ENCODE results near the gene POLD4. TPM values are rescaled to one million over a fixed set of nuclear protein-coding genes. Genes with fewer than 3 reads are reported as not detected.
A peak's percentile ranks its signal among the peaks of the same experiment; 100 is the strongest.
"Not testable (repeated sequence)": the region's sequence is repeated elsewhere in the genome, so short reads cannot be mapped to it uniquely, and the experiment has no call there.

POLD4 gene
- 6.5 and 8.5 TPM in 2 replicates for polyA plus RNA-seq (2014; cell fraction: cytosol; rRNA removed)
- 8.2 and 9.1 TPM in 2 replicates for polyA plus RNA-seq (2014; cell fraction: nucleus; rRNA removed)

DNA sequence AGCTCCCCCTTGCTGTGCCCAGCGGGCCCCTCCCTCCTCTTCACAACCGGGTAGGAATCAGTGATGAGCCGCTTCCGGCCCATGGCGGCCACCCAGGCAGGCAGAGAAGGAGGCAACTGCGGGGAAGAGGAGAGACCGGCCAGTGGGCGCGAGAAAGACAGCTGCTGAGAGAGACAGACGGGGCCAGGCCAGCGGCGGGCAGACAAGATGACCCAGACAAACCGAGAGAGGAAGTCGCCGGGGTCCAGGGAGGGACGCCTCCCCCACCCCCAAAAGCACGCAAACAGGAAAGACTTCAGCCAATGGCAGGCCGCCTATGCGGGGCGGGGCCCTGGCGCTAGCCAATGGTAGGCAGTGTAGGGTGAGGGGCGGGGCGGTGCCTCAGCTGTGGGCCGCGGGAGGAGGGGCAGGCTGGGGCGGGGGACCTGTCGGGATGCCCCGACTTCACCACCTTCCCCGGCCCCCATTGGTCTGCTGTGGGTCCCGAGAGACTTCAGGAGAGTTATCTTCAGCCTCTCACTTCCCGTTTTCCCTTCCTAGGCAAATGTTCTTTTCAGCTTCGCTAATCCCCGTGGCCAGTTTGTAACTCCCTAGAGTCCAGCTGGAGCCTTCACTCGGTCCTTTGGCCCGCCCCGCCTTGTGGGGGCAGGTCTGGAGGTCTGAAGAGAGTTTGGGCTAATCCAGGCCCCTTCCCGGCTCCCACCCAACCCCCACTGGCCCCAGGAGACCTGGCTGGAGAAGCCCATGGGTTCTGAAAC lies at the start of gene POLD4:
Gene POLD4, minus strand, starts transcription at position 230 of the 758 bp plus-strand sequence. Its CDS starts 147 bp downstream, at position 83.
- peak; percentile 87 for DNase-seq (ENCODE audit: low spot score)

DNA sequence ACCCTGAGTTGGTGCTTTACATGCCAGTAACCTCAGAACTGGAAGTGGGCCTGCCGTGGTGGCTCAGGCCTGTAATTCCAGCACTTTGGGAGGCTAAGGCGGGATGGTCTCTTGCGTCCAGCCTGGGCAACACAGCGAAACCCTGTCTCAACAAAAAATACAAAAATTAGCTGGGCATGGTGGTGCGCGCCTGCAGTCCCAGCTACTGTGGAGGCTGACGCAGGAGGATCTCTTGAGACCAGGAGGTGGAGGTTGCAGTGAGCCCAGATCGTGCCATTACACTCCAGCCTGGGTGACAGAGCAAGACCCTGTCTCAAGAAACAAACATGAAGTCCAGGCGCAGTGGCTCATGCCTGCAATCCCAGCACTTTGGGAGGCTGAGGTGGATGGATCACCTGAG lies 49.7 kb upstream of the POLD4 start:
- DNase-seq (ENCODE audit: low spot score), result not testable (repeated sequence)

DNA sequence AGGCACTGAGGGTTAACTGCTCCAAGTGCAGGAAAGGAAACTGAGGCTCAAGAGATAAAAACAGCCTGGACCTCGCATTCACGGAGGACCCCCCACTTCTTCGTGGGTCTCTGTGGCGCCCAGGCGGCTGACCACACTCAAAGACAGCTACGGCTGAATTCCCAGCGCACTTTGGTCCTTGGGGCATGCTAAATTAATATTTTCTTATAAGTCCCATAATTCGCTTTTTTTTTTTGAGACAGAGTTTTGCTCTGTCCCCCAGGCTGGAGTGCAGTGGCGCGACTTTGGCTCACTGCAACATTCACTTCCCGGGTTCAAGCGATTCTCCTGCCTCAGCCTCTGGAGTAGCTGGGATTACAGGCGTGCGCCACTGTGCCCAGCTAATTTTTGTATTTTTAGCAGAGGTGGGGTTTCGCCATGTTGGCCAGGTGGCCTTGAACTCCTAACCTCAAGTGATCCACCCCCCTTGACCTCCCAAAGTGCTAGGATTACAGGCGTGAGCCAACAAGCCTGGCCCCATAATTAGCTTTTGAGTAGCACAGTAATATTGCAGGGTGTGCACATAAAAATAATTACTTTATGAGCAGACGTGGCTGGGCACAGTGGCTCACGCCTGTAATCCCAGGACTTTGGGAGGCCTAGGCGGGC lies 49.0 kb upstream of the POLD4 start:
- not testable (repeated sequence) for DNase-seq (ENCODE audit: low spot score)

DNA sequence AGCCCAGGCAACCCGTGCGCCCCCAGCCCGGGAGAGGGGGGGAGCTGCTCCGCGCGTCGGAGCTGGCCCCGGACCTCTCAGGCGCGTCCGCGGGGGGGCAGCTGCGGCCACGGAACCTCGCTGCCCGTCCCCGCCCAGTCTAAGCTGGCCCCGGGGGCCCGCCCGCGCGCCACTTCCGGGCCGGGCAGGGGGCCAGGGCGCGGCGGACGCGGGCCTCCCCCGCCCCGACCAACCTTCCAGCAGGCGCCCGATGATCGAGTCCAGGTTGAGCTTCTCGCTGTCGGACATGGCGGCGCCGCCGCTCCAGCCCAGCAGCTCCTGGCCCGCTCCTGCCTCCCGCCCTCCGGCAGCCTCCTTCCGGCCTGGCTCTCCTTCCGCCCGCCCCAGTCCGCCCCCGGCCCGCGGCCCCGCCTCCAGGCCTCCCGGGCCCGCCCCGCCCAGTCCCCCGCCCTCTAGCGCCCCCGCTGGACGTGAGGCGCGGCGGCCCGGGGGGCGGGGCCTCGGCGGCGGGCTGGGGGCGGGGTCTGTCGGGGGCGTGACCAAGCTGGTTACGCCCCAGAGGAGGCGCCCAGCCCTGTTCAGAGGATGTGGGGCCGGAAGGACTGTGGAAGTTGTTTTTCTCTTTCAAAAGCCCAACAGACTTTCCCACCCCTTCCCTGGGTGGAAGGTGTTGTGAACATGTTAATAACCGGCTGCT lies 48.3 kb upstream of the POLD4 start, which contains the start of gene PPP1CA:
Gene PPP1CA, minus strand, starts transcription at position 364 of the 697 bp plus-strand sequence. Its CDS starts 76 bp downstream, at position 288.
- peak; percentile 83 for DNase-seq (ENCODE audit: low spot score)

GRCh38 chr11:67400942-67401494 lies 47.7 kb upstream of the POLD4 start:
- no peak for DNase-seq (ENCODE audit: low spot score)

DNA sequence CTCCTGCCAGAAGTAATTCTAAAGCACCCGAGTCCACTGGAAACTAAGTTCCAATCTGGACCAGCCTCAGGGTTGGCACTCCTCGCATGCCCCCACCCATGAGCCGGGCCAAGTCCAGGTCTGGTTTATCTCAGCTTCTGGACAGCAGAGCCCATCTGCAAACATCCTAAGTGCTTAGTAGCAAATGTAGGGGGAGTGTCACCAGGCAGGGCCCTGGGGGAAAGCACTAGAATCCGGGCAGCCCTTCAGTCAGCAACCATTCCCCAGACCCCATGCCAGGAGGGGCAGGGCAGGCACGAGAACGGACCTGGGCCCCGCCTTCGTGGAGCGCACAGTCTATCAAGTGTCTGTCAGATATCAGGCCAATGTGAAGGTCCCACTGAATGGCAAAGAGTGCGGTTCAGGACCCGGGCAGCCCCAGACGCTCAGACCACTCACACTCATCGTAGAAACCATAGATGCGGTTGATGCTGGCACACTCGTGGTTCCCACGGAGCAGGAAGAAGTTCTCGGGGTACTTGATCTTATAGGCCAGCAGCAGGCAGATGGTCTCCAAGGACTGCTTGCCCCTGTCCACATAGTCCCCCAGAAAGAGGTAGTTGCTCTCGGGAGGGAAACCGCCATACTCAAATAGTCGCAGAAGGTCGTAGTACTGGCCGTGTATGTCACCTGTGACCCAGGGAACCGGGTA lies 47.0 kb upstream of the POLD4 start:
- DNase-seq (ENCODE audit: low spot score), result no peak

DNA sequence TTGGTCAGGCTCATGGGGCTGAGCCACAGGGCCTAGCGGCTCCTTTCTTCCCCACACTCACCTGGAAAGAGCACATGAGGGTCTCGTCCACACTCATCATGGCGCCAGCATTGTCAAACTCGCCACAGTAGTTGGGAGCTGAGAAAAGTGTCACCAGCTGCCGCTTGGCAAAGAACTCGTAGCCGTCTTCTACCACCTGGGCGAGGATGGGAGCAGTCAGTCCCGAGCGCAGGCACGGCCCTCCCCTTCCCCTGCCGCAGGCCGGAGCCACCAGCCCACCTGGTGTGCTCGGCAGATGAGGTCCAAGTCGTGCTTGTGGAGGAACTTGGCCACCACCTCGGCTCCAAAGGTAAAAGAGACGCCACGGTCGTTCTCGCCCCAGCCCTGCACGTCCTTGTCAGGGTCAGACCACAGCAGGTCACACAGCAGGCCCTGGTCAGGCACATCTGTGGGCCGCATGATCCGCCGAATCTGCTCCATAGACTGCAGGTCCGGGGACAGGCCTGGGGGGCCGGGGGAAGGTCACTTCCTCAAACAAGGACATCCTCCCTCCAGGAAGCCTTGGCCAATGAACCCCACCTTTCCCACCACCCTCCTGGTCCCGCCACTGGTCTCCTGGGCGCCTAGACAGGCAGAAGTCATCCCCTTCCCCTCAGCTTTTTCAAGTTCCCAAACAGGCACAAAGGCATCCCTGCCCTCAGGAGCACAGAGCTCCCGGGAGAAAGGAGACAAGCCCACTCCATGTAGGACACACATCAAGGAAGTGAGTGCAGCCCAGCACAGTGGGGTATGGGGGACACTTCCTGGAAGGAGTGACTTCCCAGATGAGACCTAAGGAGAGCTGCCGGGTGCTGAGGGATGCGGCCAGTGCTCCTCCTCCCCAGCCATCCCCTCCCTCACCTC lies 45.6 kb upstream of the POLD4 start:
- no peak for DNase-seq (ENCODE audit: low spot score)

- DNase-seq (ENCODE audit: low spot score), result no peak
Observed at GRCh38 chr11:67397986-67398660, 44.8 kb upstream of the POLD4 start.

- no peak for DNase-seq (ENCODE audit: low spot score)
Observed at GRCh38 chr11:67397536-67397935, 44.2 kb upstream of the POLD4 start.

GRCh38 chr11:67396587-67397389 lies 43.4 kb upstream of the POLD4 start:
- DNase-seq (ENCODE audit: low spot score), result no peak

GRCh38 chr11:67396259-67396581 lies 42.9 kb upstream of the POLD4 start:
- DNase-seq (ENCODE audit: low spot score), result no peak

DNA sequence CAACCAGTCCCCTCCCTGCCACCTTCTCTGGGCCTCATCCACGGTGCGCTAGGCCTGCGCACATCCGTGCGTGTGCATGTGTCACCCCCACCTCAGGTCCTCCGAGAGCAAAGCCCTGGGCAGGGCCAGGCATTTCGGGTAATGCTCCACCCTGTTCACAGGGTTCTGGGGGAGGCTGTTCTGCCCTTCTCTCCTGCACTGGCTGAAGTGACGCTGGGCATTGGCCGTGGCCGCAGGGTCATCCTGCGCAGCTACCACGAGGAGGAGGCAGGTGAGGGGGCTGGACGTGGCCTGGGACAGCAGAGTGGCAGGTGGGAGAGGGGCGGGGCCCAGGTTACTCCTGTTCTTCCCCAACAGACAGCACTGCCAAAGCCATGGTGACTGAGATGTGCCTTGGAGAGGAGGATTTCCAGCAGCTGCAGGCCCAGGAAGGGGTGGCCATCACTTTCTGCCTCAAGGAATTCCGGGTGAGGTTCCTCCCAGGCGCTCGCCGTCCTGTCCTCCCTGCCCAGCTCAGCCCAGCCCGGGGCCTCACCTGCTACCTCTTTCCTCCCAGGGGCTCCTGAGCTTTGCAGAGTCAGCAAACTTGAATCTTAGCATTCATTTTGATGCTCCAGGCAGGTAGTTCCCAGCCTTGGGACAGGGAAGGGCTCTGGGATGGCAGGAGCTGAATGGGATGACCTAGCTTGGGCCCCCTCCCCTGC lies 42.4 kb upstream of the POLD4 start:
- no peak for DNase-seq (ENCODE audit: low spot score)

DNA sequence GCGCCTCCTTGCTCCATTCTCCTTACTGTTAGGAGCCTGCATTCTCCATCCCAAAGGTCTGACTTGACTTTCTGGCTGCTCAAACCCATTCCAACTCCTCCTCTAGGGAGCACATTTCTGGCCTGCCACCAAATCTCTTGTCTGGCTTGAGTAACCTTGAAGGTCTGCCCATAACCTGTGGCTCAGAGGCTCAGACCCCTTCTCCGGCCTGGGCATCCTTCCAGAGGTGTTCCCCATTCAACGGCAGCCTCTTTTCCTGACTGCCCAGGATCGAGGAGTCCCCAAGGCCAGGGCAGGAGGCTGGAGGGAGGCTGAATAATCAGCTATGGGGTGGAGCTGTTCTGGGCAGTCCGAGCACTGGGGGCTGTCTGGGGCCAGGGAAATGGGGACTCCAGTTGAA lies 40.6 kb upstream of the POLD4 start:
- no peak for DNase-seq (ENCODE audit: low spot score)

DNA sequence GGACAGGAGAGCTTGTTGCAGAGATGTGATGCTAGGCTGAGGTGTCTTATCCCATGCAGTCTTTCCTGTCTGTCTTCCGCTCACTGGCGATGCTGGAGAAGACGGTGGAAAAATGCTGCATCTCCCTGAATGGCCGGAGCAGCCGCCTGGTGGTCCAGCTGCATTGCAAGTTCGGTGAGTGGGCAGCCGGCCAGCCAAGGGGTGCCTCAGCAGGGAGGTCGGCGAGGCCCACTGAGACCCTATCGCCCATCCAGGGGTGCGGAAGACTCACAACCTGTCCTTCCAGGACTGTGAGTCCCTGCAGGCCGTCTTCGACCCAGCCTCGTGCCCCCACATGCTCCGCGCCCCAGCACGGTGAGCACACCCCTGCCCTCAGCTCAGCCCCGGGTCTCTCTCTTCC lies 40.1 kb upstream of the POLD4 start:
- DNase-seq (ENCODE audit: low spot score), result no peak

DNA sequence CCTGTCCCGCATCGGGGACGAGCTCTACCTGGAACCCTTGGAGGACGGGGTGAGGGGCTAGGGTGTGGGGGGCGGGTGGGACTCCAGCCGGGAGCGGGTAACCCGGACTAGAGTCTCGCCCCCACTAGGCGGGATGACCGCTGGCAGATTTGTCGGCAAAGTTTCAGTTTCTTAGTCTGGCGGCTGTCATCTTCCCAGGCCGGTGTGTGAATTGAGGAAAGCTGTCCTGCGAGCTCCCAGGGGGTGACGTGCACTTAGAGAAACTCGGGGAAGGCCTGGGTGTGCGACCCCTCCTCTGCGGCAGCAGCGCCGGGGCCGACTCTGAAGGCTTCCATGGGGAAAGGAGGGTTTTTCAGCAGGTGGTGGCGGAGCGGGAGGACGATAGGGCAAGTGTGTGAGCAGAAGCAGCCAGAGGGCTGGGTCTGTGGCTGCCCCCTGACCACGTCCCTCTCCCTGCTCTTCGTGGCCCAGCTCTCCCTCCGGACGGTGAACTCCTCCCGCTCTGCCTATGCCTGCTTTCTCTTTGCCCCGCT lies 38.9 kb upstream of the POLD4 start:
- no peak for DNase-seq (ENCODE audit: low spot score)

DNA sequence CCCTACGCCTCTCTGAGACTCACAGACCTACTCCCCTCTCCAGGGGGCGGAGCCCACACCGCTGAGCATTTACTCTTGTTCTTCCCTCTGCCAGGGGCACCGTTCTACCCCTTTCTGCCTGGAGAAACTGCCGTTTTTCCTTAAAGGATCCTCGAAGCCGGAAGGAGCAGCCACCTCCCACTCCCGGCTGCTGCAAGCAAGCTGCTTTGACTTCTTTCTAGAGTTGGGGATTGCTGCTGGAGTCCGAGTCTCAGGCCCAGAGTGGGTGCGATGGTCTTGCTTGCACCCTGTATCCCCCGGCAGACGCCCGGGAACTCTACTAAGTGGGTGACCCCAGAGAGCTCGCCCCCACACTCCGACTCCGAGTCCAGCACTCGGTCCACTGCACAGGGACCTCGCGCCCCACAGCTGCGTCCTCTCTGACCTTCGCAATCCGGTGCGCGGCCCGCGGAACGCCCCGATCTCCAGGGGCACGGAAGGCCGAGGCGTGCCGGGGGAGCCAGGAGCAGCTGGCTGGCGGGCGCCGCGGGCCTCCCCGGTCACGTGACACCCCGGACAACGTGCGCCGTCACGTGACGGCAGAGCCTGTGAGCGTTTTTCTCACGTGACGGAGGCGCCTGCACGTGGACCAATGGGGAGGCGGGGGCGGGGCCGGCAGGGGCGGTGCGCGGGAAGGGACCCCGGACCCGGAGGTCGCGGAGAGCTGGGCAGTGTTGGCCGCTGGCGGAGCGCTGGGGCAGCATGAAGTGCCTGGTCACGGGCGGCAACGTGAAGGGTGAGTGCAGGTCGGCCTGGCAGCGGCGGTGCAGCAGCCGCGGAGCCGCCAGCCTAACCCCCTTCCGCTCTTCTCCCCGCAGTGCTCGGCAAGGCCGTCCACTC lies 38.2 kb upstream of the POLD4 start, which contains the start of gene RAD9A:
Gene RAD9A, plus strand, starts transcription at position 683 of the 879 bp plus-strand sequence. Its CDS starts 59 bp downstream, at position 742.
- peak; percentile 94 for DNase-seq (ENCODE audit: low spot score)

GRCh38 chr11:67390947-67391303 lies 37.6 kb upstream of the POLD4 start:
- no peak for DNase-seq (ENCODE audit: low spot score)

Measured in SK-N-DZ (cell line).